Measurements from ENCODE around the gene PSMA2. TPM values are rescaled to one million over a fixed set of nuclear protein-coding genes. Genes with fewer than 3 reads are reported as not detected.

PSMA2 gene
- total RNA-seq, 2 donors from 2014 or later: 189 to 198 TPM

DNA sequence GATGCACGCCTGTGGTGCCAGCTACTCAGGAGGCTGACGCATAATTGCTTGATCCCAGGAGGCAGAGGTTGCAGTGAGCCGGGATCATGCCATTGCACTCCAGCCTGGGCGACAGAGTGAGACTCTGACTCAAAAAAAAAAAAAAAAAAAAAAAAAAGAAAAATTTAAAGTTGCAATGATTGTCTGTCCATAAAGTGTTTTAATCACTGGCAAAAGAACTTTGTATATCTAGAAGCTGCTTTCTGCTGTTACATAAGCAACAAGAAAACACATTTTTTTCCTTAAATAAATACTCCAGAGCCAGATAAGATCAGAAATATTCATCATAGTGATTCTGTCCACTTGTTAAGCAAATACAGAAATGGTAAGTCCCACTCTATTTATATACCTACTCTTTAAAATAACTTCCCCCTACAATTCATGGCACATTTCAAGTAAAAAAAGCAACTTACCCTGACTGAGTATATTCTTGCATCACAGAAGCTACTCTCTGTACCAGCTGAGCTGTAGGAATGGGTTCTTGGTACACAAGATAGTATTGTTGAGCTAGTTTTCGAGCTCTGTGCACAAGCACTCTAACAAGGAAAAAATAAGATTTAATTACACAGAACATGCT, 7.6 kb downstream of the PSMA2 start:
- H3K36me3 Mint-ChIP-seq: peaks cover 22 to 51% of the 10 kb centered on the region in 2 donors
- peak overlapping the region; percentile 20 to 74 for H3K27ac Mint-ChIP-seq
- H3K9me3 Mint-ChIP-seq: no peaks in the 10 kb centered on the region
- ATAC-seq (peak in 1 of 2 donors; percentile 34), DNase-seq (ENCODE audit: low spot score in 2 of 2) (no peak)

DNA sequence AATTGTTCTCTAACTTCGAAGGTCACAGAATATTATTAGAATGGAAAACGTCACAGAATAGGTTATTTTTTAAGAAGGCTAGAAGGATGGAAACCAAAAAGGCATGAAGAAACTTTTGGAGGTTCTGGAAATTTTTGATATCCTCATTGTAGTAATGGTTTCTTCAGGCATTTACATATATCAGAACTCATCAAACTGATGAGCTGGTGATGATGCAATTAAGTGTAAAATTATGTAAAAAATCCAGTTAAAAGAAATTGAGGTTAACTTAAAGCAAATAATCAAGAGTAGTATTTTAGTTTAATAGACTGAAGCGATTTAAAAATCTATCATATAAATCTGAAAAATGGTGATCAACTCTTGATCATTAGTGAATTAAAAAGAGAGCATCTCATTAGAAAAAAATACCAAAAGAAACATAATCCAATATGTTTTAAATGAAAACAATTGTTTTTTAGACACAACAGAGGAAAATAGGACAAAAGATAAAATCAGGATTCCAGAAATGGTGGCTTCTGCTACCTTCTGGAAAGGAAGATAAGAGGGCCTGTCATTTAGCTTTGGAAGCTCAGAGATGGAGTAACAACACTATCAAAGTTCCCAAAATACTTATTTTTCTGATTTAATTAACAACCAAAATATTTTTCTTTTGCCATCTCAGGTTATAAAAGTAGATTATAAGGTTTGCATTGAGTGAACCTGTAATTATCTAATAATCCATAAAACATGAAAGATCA, 9.8 kb downstream of the PSMA2 start:
- ATAC-seq (no peak), DNase-seq (ENCODE audit: low spot score in 2 of 2) (no peak)
- Mint-ChIP-seq H3K36me3 (peaks cover 25 to 62% of the 10 kb centered on the region in 2 donors), H3K9me3 (no peaks in the 10 kb centered on the region), H3K27ac (no peak overlapping the region)

DNA sequence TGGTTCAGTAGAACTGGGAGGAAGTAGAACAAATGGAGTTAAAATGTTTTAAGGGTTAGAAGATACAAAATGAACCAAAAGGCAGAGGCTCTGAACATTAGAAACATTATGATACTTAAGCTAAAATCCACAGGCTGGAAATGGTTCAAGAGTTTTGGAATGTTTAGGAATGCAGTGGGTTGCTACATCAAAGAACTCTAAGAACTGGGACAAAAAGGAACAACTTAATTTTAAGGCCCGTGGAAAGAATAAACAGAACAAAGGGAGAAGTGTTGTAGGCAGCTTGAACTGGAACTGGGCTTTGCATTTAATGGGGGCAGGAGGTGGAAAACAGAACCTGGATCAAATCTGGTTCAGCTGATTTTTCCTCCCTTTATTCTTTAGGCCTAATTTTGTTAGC, 16.6 kb downstream of the PSMA2 start:
- ATAC-seq: no peak
- Mint-ChIP-seq H3K36me3 (peaks cover 26 to 52% of the 10 kb centered on the region in 2 donors), H3K27ac (peak overlapping the region in 1 of 2 donors; percentile 38), H3K9me3 (no peaks in the 10 kb centered on the region)
- no peak for DNase-seq (ENCODE audit: low spot score in 2 of 2)

DNA sequence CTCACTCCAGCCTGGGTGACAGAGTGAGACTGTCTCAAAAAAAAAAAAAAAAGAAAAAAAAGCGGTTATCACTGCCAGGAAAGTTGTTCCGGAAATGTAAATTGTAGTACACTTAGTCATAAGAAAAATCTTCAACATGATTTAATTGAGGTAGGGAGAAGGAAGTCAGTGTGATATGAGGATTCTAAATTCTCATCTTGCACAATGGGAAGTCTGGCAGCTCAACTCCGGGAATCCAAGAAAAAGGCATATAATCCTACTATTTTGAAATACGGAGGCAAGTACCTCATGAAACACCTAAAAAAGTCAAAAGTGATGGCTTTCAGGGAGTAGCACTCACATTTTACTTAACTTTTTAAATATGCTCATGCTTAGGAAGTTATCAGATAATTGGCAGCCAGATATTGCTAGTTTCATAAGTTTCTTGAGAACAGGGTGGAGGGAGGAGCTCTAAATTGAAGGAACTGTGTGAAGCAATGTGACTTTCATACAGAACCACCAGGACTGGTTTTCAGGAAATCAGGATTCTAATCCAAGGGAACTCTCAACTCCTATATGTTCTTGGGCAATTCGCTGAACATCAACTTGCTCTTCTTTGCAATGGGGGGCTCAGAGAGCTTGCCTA, 17.4 kb downstream of the PSMA2 start:
- peaks cover 27 to 52% of the 10 kb centered on the region in 2 donors for H3K36me3 Mint-ChIP-seq

DNA sequence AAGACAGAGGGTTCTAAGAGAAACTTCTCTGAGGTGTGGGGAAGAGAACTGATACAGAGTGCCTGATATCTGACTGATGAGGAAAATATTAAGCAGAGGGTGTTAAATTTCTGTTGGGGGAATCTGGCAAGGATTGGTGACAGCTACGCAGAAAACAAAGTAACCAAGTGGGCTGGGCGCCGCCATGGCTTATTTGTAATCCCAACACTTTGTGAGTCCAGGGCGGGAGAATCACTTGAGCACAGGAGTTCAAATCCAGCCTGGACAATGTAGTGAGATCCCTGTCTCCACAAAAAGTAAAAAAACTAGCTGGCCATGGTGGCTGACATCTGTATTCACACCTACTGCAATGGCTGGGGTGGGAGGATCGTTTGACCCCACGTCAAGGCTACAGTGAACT, 18.0 kb downstream of the PSMA2 start:
- H3K9me3 Mint-ChIP-seq: no peaks in the 10 kb centered on the region
- H3K27ac Mint-ChIP-seq: peak overlapping the region; percentile 58 to 90
- peaks cover 22 to 48% of the 10 kb centered on the region in 2 donors for H3K36me3 Mint-ChIP-seq
- DNase-seq (ENCODE audit: low spot score in 2 of 2) (no peak), ATAC-seq (no peak)

More for the DNA sequence above, 17.4 kb downstream of the PSMA2 start:
- H3K9me3 Mint-ChIP-seq: no peaks in the 10 kb centered on the region
- ATAC-seq (no peak), DNase-seq (ENCODE audit: low spot score in 2 of 2) (no peak)
- peak overlapping the region; percentile 58 to 90 for H3K27ac Mint-ChIP-seq

DNA sequence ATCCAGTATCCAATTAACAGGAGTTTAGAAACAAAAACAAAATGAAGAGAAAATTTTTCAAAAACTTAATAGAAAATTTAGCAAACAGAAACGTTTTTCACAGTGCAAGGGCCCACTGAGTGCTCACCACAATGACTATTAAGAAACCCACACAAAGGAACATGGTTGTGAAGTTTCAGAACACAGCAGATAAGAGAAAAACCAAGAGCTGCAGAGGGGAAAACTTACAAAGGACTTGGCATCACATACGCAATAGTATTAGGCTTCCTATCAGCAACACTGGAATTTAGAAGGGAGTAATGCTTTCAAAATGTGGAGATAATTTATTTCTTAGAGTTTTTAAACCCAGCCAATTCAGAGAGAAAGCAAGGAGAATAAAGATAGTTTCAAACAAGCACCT, 18.4 kb downstream of the PSMA2 start:
- Mint-ChIP-seq H3K27ac (peak overlapping the region; percentile 58 to 90), H3K9me3 (no peaks in the 10 kb centered on the region), H3K36me3 (peaks cover 18 to 47% of the 10 kb centered on the region in 2 donors)
- no peak for DNase-seq (ENCODE audit: low spot score in 2 of 2)
- peak; percentile 20 to 47 for ATAC-seq

DNA sequence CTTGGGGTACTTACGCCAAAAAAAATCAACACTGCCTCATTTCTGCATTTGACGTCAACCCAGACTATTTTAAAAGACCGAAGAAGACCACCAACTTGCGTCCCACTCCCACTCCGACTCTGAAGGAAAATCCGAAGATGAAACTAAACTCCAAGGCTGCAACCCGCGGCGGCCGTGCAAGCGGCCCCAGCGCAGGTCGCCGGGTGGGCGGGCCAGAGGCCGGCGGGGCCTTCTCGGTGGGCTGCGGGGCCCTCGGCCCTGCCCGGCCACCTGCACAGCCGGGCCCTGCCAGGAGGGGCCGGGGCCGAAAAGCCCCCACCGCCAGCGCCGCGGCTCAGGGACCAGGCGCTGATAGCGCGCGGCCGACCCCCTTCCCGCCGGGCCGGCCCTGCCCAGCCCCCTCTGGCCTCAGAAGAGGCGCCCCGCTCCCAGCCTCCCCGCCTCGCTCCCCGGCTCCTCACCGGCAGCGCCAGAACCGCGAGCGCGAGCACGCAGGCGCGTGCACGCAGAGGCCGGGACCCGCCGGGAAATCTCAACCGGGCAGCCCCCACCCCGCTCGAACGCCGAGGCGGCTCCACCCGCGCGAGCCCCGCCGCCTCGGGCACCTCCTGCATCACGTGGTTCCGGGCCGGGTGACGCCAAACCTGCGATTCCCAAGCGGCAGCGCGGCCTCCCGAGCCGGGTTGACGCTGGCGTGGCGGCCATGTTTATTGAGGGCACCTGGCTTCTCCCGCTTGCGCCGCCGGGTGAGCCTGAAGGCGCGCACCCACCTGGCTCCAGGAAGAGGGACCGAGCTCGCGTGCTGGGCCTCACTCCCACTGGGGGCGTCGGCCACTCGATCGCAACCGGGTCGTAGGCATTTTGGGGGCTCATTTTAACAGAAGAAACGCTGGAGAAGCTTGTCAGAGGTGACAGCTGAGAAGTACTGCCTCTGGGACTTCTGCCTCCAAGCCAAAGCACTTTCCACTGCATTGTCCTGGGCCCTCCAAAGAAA, 20.2 kb downstream of the PSMA2 start, which contains the start of gene C7orf25:
Gene C7orf25 (minus strand): TSS at position 617 of the 994 bp plus-strand sequence. CDS start 1,170 bp downstream, outside the sequence.
- ATAC-seq (peak; percentile 95 to 97), DNase-seq (ENCODE audit: low spot score in 2 of 2) (peak; percentile 94 to 97)
- Mint-ChIP-seq H3K36me3 (peaks cover 16 to 49% of the 10 kb centered on the region in 2 donors), H3K9me3 (no peaks in the 10 kb centered on the region), H3K27ac (peak within 1 kb of the TSS; percentile 86 to 88)

DNA sequence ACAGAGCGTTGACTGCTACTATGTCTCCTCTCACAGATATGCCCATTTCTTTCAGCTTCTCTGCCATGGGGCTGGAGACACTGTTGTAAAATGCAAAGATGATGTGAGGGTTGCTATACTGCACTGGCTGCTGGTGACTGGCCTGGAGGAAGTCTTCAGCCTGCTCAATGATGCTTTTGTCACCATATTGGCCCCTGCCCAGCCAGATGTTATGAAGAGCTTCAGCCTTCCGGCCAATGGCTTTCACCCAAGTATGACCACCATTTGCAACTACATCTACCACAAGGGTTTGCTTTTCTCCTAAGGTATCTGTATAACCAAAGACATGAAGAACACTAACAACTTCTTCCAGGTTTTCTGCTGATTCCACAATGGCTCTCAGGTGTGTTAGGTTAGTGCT, 21.7 kb downstream of the PSMA2 start:
- DNase-seq (ENCODE audit: low spot score in 2 of 2) (no peak), ATAC-seq (no peak)
- Mint-ChIP-seq H3K27ac (no peak overlapping the region), H3K9me3 (no peaks in the 10 kb centered on the region), H3K36me3 (peaks cover 16 to 37% of the 10 kb centered on the region in 2 donors)

DNA sequence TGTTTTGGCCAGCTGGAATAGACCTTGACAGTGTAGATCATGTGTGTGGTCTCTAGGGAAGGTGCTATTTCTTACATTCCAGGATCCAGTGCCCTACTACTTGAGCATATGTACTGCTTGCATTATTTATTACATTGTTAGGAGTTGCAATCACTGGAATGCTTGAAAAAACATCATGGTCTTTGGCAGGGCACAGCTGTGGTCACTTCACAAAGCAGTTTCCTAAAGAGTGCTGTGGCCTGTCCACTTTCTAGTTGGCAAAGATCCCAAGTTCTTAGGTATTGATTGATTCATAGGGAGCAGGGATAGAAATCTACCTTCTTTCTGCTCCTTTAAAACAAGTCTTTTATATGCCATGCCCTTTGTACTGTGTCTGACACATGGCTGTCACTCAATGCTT, 24.7 kb downstream of the PSMA2 start:
- Mint-ChIP-seq H3K36me3 (peaks cover 16 to 25% of the 10 kb centered on the region in 2 donors), H3K9me3 (no peaks in the 10 kb centered on the region), H3K27ac (no peak overlapping the region)
- DNase-seq (ENCODE audit: low spot score in 2 of 2): no peak
- ATAC-seq: no peak

DNA sequence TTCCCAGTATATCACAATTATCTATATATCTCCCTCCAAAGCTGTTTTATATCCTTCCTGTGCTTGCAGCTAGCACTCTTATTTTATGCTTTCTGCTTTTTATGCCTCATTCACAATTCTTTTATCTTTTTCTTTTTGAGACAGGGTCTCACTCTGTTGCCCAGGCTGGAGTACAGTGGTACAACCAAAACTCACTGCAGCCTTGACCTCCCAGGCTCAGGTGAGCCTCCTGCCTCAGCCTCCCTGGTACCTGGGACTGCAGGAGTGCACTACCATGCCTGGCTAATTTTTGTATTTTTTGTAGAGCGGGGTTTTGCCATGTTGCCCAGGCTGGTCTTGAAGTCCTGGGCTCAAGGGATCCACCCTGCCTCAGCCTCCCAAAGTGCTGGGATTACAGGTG, 25.8 kb downstream of the PSMA2 start:
- no peak overlapping the region for H3K27ac Mint-ChIP-seq
- H3K36me3 Mint-ChIP-seq: peaks cover 13 to 25% of the 10 kb centered on the region in 2 donors
- no peak for DNase-seq (ENCODE audit: low spot score in 2 of 2)
- ATAC-seq: no peak
- H3K9me3 Mint-ChIP-seq: no peaks in the 10 kb centered on the region

DNA sequence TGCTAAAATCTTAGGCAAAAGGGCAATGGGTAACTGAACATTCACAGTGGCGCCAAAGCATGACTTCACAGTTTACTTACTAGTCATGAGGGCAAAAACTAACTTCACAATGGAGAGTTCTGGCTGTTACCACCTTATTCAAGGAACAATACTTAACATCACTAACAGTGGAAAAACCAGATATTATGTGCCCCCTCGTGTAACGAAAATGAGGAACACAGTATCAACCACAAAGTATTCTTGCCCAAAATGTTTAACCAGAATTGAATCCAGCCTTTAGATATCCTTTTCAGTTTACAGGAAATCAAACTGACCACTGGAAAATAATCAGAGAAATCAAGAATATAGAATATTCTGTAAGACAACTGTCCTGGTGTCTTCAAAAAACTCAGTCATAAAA, 29.6 kb downstream of the PSMA2 start:
- H3K27ac Mint-ChIP-seq: no peak overlapping the region
- ATAC-seq (no peak), DNase-seq (ENCODE audit: low spot score in 2 of 2) (no peak)
- peaks cover 4 to 5% of the 10 kb centered on the region in 2 donors for H3K9me3 Mint-ChIP-seq
- H3K36me3 Mint-ChIP-seq: peaks cover 5 to 9% of the 10 kb centered on the region in 2 donors

DNA sequence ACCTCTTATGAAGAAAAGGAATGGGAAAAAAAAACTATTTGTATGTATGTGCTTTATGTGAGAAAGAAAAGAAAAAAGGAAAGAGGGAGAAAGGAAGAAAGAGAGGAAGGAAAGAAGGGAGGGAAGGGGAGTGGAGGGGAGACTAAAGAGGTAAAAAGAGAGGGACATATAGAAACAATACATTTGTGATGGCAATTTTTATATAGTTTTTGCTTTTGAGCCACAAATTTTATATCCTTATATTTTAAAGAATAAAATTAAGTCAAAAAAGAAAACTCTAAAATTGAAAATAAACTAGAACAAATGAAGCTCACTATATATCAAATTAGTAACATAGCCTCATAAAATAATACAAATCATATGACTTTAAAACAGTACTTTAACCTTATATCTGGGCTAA, 31.1 kb downstream of the PSMA2 start:
- no peak for ATAC-seq
- Mint-ChIP-seq H3K27ac (no peak overlapping the region), H3K36me3 (peaks cover 17 to 22% of the 10 kb centered on the region in 2 donors), H3K9me3 (peaks cover 9 to 13% of the 10 kb centered on the region in 2 donors)
- DNase-seq (ENCODE audit: low spot score in 2 of 2): no peak

DNA sequence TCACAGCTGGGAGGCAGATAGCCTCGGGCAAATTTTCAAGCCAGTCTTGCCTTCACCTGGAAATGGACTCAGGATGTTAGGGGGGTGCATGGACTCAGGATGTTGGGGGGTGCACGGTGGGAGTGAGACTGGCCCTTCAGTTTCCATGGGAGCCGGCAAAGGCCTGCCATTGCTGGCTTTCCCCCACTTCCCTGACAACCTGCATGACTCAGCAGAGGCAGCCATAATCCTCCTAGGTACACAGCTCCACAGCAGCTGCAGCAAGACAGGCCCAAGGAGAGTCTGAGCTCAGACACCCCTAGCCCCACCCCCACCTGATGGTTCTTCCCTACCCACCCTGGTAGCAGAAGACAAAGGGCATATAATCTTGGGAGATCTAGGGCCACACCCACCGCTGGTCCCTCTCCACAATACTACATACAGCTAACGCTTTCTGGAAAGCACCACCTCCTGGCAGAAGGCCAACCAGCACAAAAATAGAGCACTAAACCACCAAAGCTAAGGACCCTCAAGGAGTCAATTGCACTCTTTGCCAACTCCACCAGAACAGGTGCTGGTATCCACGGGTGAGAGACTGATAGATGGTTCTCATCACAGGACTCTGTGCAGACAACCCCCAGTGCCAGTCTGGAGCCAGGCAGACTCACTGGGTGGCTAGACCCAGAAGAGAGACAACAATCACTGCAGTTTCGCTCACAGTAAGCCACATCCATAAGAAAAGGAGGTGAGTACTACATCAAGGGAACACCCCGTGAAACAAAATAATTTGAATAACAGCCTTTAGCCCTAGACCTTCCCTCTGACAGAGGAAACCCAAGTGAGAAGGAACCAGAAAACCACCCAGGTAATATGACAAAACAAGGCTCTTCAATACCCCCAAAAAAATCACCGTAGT, 38.4 kb downstream of the PSMA2 start:
- DNase-seq (ENCODE audit: low spot score in 2 of 2) (no peak), ATAC-seq (no peak)
- Mint-ChIP-seq H3K36me3 (peaks cover 37 to 45% of the 10 kb centered on the region in 2 donors), H3K27ac (no peak overlapping the region), H3K9me3 (peaks cover 25 to 30% of the 10 kb centered on the region in 2 donors)

DNA sequence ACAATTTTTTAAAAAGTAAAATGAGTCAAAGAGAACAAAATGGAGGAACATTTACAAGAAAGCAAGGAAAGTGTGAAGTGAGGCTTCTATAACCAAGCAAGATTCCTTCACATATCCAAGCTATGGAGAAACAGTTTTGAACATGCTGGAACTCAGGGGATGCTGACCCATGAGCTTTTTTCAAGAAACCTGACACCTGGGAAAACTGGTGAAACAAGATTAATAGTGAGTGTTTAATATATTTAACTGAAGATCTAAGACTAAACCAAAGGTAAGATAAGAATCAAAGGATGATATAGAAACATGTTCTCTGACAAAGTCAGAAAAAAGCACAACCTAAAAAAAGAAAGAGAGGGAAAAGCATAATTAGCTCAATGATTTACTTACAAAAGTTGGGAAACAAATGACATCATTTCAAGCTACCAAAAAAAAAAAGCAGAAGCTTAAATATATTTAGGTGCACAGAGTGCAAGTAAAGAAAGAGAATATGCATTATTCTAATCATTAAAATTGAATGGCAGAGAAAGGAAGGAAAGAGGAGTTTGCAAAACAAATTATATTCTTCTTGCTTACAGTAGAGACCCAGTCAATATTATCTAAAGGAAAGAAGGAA, 45.0 kb downstream of the PSMA2 start:
- Mint-ChIP-seq H3K36me3 (peaks cover 0 to 12% of the 10 kb centered on the region in 2 donors), H3K27ac (peak overlapping the region in 1 of 2 donors; percentile 96), H3K9me3 (no peaks in the 10 kb centered on the region)
- ATAC-seq (no peak), DNase-seq (ENCODE audit: low spot score in 2 of 2) (no peak)

DNA sequence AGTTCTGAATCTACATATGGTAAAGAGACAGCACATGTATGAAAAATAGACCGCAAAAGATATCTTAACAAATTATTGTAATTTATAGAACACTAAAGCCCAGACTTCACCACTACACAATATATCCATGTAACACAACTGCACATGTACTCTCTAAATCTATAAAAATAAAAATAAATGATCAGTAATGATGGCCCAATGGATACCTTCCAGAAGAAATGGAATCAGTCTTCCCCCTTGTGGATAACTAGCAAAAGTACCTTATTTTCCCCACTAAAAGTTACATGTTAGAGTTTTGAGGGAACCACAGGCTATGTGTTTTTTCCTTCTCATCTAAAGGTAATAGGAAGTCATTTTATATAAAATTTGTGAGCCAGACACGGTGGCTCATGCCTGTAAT, 45.8 kb downstream of the PSMA2 start:
- DNase-seq (ENCODE audit: low spot score in 2 of 2) (no peak), ATAC-seq (no peak)
- Mint-ChIP-seq H3K9me3 (no peaks in the 10 kb centered on the region), H3K27ac (no peak overlapping the region), H3K36me3 (peaks cover 0 to 12% of the 10 kb centered on the region in 2 donors)

All from activated naive CD4-positive, alpha-beta T cell treated with anti-CD3 and anti-CD28 coated beads, Interleukin-2, amount 50 U/mL, for 72 hours (primary cell).